Common myeloid progenitor, CD34-positive (primary cell): ENCODE results near the gene IDH1.
"Not testable (repeated sequence)": the region's sequence is repeated elsewhere in the genome, so short reads cannot be mapped to it uniquely, and the experiment has no call there.

Experiments
- CTCF ChIA-PET: fragments of 350-600 bp; sonication (Branson Sonifier 250); formaldehyde crosslinking; loops from one replicate; lab custom pipeline; 2021; ENCODE audit warnings: antibody characterized with exemption; lab: Charles Lee
- POLR2A ChIA-PET: fragments of 350-600 bp; sonication (Branson Sonifier 250); formaldehyde crosslinking; loops from one replicate; lab custom pipeline; 2021; ENCODE audit warnings: antibody characterized with exemption; lab: Charles Lee
- DNase-seq, 3 donors: peaks; one replicate each; pipeline versions ENCODE4 v3.0.0 to v3.0.0-alpha.2; 2013
- H3K27ac ChIP-seq, 2 experiments: 1 replicate in 1 of 2; 2 replicates in 1 of 2; pipeline ENCODE4 v1.7.0; 2013; ENCODE audit warnings: inconsistent platforms in 2 of 2, low read length in 2 of 2, mild to moderate bottlenecking in 2 of 2, low read depth in 1 of 2, moderate library complexity in 1 of 2; ENCODE audit not compliant: severe bottlenecking in 2 of 2, insufficient read depth in 1 of 2, poor library complexity in 1 of 2
- H3K27me3 ChIP-seq, 5 experiments: replicated peaks in 2 of 5; 1 replicate in 3 of 5; 2 replicates in 2 of 5; pipeline versions ENCODE4 v1.6.1 to v1.7.0; 2013; ENCODE audit warnings: low read length in 4 of 5, mild to moderate bottlenecking in 2 of 5, moderate library complexity in 2 of 5, inconsistent platforms in 1 of 5; ENCODE audit not compliant: insufficient read depth in 5 of 5, control insufficient read depth in 4 of 5
- H3K36me3 ChIP-seq, 4 experiments: 1 replicate in 2 of 4; 2 replicates in 2 of 4; pipeline versions ENCODE4 v1.6.1 to v1.7.0; 2013; ENCODE audit warnings: low read length in 3 of 4, control low read depth in 1 of 4, mild to moderate bottlenecking in 1 of 4; ENCODE audit not compliant: control insufficient read depth in 4 of 4, insufficient read depth in 4 of 4
- H3K4me1 ChIP-seq, 4 experiments: 1 replicate in 3 of 4; 2 replicates in 1 of 4; pipeline versions ENCODE4 v1.6.1 to v1.7.1; 2013; ENCODE audit warnings: low read length in 3 of 4, mild to moderate bottlenecking in 3 of 4, control low read depth in 1 of 4, inconsistent platforms in 1 of 4, moderate library complexity in 1 of 4; ENCODE audit not compliant: control insufficient read depth in 4 of 4, insufficient read depth in 4 of 4; ENCODE audit errors: control extremely low read depth in 1 of 4
- H3K4me3 ChIP-seq, 7 experiments: 1 replicate in 4 of 7; 2 replicates in 3 of 7; pipeline versions ENCODE4 v1.5.1 to v1.7.0; 2013; ENCODE audit warnings: mild to moderate bottlenecking in 7 of 7, low read length in 6 of 7, moderate library complexity in 6 of 7, inconsistent platforms in 2 of 7, low read depth in 2 of 7, control low read depth in 1 of 7; ENCODE audit not compliant: insufficient read depth in 4 of 7, control insufficient read depth in 1 of 7; ENCODE audit errors: extremely low read depth in 1 of 7
- H3K9me3 ChIP-seq, 5 experiments: 1 replicate in 4 of 5; 2 replicates in 1 of 5; pipeline versions ENCODE4 v1.6.1 to v1.7.1; 2013; ENCODE audit warnings: low read length in 4 of 5, mild to moderate bottlenecking in 2 of 5, inconsistent platforms in 1 of 5, low read depth in 1 of 5, moderate library complexity in 1 of 5; ENCODE audit not compliant: control insufficient read depth in 4 of 5, insufficient read depth in 2 of 5; ENCODE audit errors: control extremely low read depth in 1 of 5
- WGBS: methylation state at CpG from one replicate; pipeline ENCODE4 v1.1.5; 2013; ENCODE audit not compliant: insufficient coverage; 5-methylcytosine and 5-hydroxymethylcytosine counted together

IDH1 gene

DNA sequence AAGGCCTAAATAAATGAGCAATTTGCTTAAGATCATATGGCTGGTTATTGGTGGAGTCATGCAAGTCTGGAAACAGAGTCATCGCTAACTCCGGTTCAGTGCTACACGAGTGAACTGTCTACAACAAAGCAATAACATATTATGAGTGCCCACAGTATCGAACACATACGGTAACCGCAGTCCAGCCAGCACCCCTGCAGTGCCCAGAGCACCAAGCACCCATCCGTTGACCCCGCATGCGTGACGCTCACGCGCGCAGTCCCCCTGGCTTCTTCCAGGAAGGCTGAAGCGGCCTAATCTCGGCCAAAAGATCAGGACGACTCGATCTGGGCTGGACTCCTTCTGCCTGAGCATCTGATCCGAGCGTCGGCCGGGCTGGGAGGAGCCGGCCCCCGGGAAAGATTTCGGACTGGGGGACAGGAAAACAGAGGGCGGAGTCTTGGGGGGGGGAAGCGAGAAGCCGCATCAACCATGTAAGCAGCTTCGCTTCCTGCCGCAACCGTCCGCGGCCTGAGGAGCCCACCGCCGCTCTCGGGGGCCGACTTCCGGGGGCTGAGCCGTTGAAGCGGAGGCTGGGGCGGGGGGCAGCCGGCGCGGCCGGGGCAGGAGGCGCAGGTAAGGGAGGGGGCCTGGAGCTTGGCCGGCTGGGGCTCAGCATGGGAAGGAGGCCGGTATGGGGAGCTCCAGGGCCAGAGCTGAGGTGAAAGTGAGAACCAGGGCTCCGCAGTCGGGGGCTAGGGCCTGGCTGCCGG lies 11.1 kb upstream of the IDH1 start, which contains the start of gene PIKFYVE:
Gene PIKFYVE, plus strand, starts transcription at position 455 of the 752 bp plus-strand sequence. CDS start 5,265 bp downstream, outside the sequence.
- peak within 1 kb of the TSS; percentile 86 to 95 for H3K27ac ChIP-seq
- peaks cover 0 to 6% (median 3%) of the 10 kb centered on the region in 4 experiments for H3K36me3 ChIP-seq
- H3K4me3 ChIP-seq: peak within 1 kb of the TSS; percentile 45 to 97 (median 81)
- ChIA-PET POLR2A (interaction anchor here (0.6 to 0.9 kb wide), 4 partner anchors 9 to 1895 kb away, joined by 3 to 4 read pairs (median 3); partner anchors contain the start of gene IDH1), CTCF (interaction anchor here (0.5 to 9.0 kb wide), 6 partner anchors 11 to 90 kb away, joined by 3 to 100 read pairs (median 7); partner anchors contain the start of gene IDH1)
- peak; percentile 98 to 99 (median 98) for DNase-seq
- 0% methylated on average over 41 of the region's 50 CpGs for WGBS
- no peaks in the 10 kb centered on the region for H3K9me3 ChIP-seq
- H3K4me1 ChIP-seq: peaks cover 21 to 40% (median 35%) of the 10 kb centered on the region in 4 experiments
- no peaks in the 10 kb centered on the region for H3K27me3 ChIP-seq

DNA sequence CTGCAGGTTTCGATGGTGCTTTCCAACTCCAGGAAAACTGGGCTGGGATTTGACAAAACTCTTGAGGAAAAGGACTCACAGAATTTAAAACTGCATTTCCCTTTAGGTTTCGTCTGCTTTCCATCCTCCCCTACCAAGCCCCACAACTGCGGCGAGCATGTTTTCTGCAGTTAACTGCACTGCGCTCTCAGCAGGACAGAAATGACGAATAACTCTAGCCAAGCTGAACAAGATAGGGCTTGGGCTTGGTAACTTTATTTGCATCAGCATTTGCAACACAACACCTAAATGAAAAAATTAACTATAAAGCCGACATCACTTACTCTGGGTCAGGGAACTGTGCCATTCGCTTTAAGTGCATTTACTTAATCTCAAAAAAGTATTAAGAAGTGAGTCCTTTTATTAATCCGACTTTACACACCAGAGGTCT lies 10.5 kb upstream of the IDH1 start:
- peaks cover 0 to 6% (median 3%) of the 10 kb centered on the region in 4 experiments for H3K36me3 ChIP-seq
- no peaks in the 10 kb centered on the region for H3K27me3 ChIP-seq
- CTCF ChIA-PET: interaction anchor here (0.7 to 9.0 kb wide), 5 partner anchors 10 to 1912 kb away, joined by 3 to 100 read pairs (median 6); partner anchors contain the start of gene IDH1
- H3K4me1 ChIP-seq: peaks cover 21 to 40% (median 35%) of the 10 kb centered on the region in 4 experiments
- 2% methylated on average over 5 of the region's 9 CpGs for WGBS
- peak in 2 of 3 donors; percentile 51 to 69 for DNase-seq
- H3K4me3 ChIP-seq: peak overlapping the region; percentile 26 to 97 (median 81)
- H3K9me3 ChIP-seq: no peaks in the 10 kb centered on the region
- H3K27ac ChIP-seq: peak overlapping the region; percentile 74 to 95
- POLR2A ChIA-PET: interaction anchor here (0.6 to 0.9 kb wide), 2 partner anchors 11 to 1895 kb away, joined by 3 to 7 read pairs; partner anchors contain the start of gene IDH1

DNA sequence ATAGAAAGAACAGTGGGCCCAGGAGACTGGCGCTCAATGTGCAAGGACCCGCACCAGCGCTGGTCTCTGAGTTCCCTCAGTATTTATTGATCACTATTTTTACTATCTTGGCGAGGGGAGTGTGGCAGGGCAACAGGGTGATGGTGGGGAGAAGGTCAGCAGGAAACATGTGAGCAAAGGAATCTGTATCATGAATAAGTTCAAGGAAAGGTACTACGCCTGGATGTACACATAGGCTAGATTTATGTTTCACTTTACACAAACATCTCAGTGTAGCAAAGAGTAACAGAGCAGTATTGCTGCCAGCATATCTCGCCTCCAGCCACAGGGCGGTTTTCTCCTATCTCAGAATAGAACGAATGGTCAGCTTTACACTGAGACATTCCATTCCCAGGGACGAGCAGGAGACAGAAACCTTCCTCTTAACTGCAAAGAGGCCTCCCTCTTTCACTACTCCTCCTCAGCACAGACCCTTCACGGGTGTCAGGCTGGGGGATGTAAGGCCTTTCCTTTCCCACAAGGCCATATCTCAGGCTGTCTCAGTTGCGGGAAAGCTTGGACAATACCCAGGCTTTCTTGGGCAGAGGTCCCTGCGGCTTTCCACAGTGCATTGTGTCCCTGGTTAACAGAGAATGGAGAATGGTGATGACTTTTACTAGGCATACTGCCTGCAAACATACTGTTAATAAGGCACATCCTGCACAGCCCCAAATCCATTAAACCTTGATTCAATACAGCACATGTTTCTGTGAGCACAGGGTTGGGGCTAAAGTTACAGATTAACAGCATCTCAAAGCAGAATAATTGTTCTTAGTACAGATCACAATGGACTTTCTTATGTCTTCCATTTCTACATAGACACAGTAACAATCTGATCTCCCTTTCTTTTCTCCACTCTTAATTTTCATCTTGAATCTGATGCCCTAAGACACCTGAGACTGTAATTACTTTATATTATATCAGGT lies 2.3 kb upstream of the IDH1 start:
- WGBS: 94% methylated on average over 5 of the region's 12 CpGs
- DNase-seq, H3K27ac ChIP-seq, H3K9me3 ChIP-seq, POLR2A ChIA-PET, H3K4me3 ChIP-seq, H3K27me3 ChIP-seq: not testable (repeated sequence)
- peaks cover 1 to 18% (median 2%) of the 10 kb centered on the region in 4 experiments for H3K36me3 ChIP-seq
- peaks cover 16 to 27% (median 22%) of the 10 kb centered on the region in 4 experiments for H3K4me1 ChIP-seq
- CTCF ChIA-PET: interaction anchor here (1.0 to 9.0 kb wide), 6 partner anchors 11 to 155 kb away, joined by 3 to 100 read pairs (median 4); partner anchors contain the start of gene PIKFYVE

DNA sequence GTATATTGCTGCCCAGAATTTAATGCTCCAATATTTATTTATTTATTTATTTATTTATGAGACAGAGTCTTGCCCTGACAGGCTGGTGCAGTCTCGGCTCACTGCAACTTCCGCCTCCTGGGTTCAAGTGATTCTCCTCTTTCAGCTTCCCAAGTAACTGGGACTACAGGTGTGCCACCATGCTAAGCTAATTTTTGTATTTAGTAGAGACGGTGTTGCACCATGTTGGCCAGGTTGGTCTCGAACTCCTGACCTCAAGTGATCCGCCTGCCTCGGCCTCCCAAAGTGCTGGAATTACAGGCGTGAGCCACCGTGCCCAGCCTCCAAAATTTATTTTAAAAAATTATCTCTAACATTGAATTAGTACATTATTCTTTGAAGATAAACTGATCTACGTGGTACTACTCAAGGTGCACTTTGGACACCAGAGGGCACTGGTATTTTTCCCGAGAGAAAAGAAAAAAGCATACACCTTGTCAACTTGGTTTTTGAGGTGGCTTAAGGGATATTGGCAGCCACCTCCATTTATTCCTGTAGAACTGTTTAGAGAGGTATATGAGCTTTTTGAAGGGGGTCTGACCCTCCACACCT lies 1.4 kb upstream of the IDH1 start:
- POLR2A ChIA-PET: no interaction called here
- peaks cover 24 to 35% (median 30%) of the 10 kb centered on the region in 4 experiments for H3K4me1 ChIP-seq
- 93% methylated on average over 3 of the region's 10 CpGs for WGBS

GRCh38 chr2:208255557-208256106 lies 761 bp upstream of the IDH1 start:
- Histone ChIP-seq H3K27me3 (no peaks in the 10 kb centered on the region), H3K4me3 (peak overlapping the region; percentile 75 to 99 (median 91)), H3K4me1 (peaks cover 26 to 42% (median 35%) of the 10 kb centered on the region in 4 experiments), H3K36me3 (peaks cover 2 to 31% (median 3%) of the 10 kb centered on the region in 4 experiments), H3K9me3 (peaks cover 0 to 2% (median 0%) of the 10 kb centered on the region in 5 experiments), H3K27ac (peak overlapping the region; percentile 25 to 79)
- CTCF ChIA-PET: interaction anchor here (0.6 to 9.0 kb wide), 8 partner anchors 13 to 154 kb away, joined by 3 to 100 read pairs (median 6); partner anchors contain the start of gene PIKFYVE
- WGBS: 57% methylated on average over 12 of the region's 13 CpGs
- POLR2A ChIA-PET: interaction anchor here (0.6 to 2.0 kb wide), 2 partner anchors 10 to 449 kb away, joined by 4 to 7 read pairs; no protein-coding TSS in a partner anchor
- no peak for DNase-seq

More for the DNA sequence above, 1.4 kb upstream of the IDH1 start:
- H3K9me3 ChIP-seq: peaks cover 0 to 2% (median 0%) of the 10 kb centered on the region in 5 experiments
- H3K36me3 ChIP-seq: peaks cover 2 to 26% (median 3%) of the 10 kb centered on the region in 4 experiments
- DNase-seq: peak in 2 of 3 donors; percentile 30 to 39
- CTCF ChIA-PET: interaction anchor here (1.0 to 9.0 kb wide), 5 partner anchors 12 to 155 kb away, joined by 3 to 100 read pairs (median 5); partner anchors contain the start of gene PIKFYVE
- no peaks in the 10 kb centered on the region for H3K27me3 ChIP-seq
- H3K4me3 ChIP-seq: no peak overlapping the region
- H3K27ac ChIP-seq: no peak overlapping the region
